Erythroblast (primary cell): ENCODE measurements around the gene EXOSC7.

ENCODE experiments used
- GATA1 ChIP-seq: IDR thresholded peaks from 2 replicates; pipeline ENCODE4 v1.6.1; 2011; ENCODE audit warnings: low read depth, mild to moderate bottlenecking, control low read depth, low read length, moderate library complexity
- POLR2A ChIP-seq: IDR thresholded peaks from 2 replicates; pipeline ENCODE4 v1.6.1; 2011; ENCODE audit warnings: mild to moderate bottlenecking, low read length

DNA sequence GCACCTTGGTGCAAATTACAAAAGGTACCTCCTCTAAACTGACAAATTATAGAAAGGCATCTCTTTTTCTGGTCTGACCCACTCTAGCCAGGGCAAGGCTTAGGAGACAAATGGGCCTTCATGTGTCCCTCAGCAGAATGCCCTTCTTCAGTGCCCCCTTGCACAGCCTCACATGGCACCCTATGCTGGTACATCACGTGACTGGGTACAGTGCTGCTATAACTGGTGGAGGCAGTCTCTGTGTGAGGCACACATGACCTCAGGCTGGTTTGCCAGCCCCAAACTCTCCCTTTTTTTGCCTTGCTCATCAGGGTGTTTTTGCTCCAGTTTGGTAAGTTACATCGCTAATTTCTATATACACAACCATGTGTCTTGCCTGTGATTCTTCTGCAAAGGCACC is 53.2 kb downstream of the EXOSC7 start:
- TF ChIP-seq POLR2A (no peak), GATA1 (no peak)
